Left renal cortex interstitium (tissue), 4 donors: ENCODE results near the gene PPIL1. TPM values are rescaled to one million over a fixed set of nuclear protein-coding genes. Genes with fewer than 3 reads are reported as not detected.

Experiments used
- DNase-seq, 4 donors: peaks; one replicate each; pipeline ENCODE4 v3.0.0-alpha.2; 2013; ENCODE audit warnings: low read depth in 4 of 4, low spot score in 2 of 4, missing footprints in 1 of 4
- polyA plus RNA-seq, 4 donors: library from polyadenylated mRNA; unstranded; fragments of 120-200 nt; gene quantifications; one replicate each; pipeline ENCODE4 v1.2.1, GENCODE V29; 2013; ENCODE audit not compliant: insufficient read length in 4 of 4

Gene PPIL1
- polyA plus RNA-seq, 4 donors = 48.1 to 54.4 (median 51.1) TPM

- DNase-seq = no peak
These were observed 36.9 kb downstream of the PPIL1 start for GRCh38 chr6:36837686-36838085.

- no peak for DNase-seq
These were observed 37.6 kb downstream of the PPIL1 start for GRCh38 chr6:36837022-36837339.

GRCh38 chr6:36836111-36837021 is 38.2 kb downstream of the PPIL1 start:
- DNase-seq = no peak

GRCh38 chr6:36834576-36835341 is 39.8 kb downstream of the PPIL1 start:
- DNase-seq = no peak

- DNase-seq = no peak
These were observed 41.3 kb downstream of the PPIL1 start for GRCh38 chr6:36833182-36833789.

GRCh38 chr6:36832313-36832712 is 42.3 kb downstream of the PPIL1 start:
- no peak for DNase-seq

GRCh38 chr6:36830577-36830976 is 44.0 kb downstream of the PPIL1 start:
- no peak for DNase-seq

- no peak for DNase-seq
These were observed 44.6 kb downstream of the PPIL1 start for GRCh38 chr6:36829919-36830544.

GRCh38 chr6:36827261-36828079 is 47.1 kb downstream of the PPIL1 start:
- no peak for DNase-seq

- DNase-seq = no peak
These were observed 47.9 kb downstream of the PPIL1 start for GRCh38 chr6:36826520-36827227.

- no peak for DNase-seq
These were observed 48.6 kb downstream of the PPIL1 start for GRCh38 chr6:36825994-36826393.

GRCh38 chr6:36825452-36825851 is 49.2 kb downstream of the PPIL1 start:
- no peak for DNase-seq

GRCh38 chr6:36824253-36824652 is 50.4 kb downstream of the PPIL1 start:
- no peak for DNase-seq

- no peak for DNase-seq
These were observed 51.0 kb downstream of the PPIL1 start for GRCh38 chr6:36823421-36824096.

GRCh38 chr6:36822506-36823269 is 51.9 kb downstream of the PPIL1 start:
- DNase-seq = no peak

- DNase-seq = no peak
These were observed 52.8 kb downstream of the PPIL1 start for GRCh38 chr6:36821581-36822335.
